HepG2 (cell line): Measurements from ENCODE around the gene ADH5. TPM values are rescaled to one million over a fixed set of nuclear protein-coding genes. Genes with fewer than 3 reads are reported as not detected.

Experiments used
- ATAC-seq: fragments of 200-7000 bp; cut with Tn5 transposase; 3 replicates; pipeline ENCODE4 v1.9.1; 2020; ENCODE audit warnings: mild to moderate bottlenecking, moderate library complexity
- BruUV-seq: library from RNA; stranded (reverse); fragments of 400-500 nt; replicated peaks from 2 replicates; lab custom pipeline; 2021; lab: Mats Ljungman, UMichigan
- CTCF ChIA-PET: fragments of 300-600 bp; formaldehyde crosslinking; extraction: SDS; loops from one replicate; lab custom pipeline; 2021; ENCODE audit warnings: low total read pairs, inconsistent platforms, low intra/inter-chr PET ratio; lab: Yijun Ruan, JAX
- POLR2A ChIA-PET: fragments of 350-600 bp; sonication (Branson Sonifier 250); formaldehyde crosslinking; loops from one replicate; lab custom pipeline; 2020; ENCODE audit warnings: antibody characterized with exemption, inconsistent platforms; lab: Yijun Ruan, JAX
- DNase-seq: peaks from one replicate; pipeline ENCODE4 v3.0.0-alpha.2; 2015; ENCODE audit warnings: low spot score
- FAIRE-seq: peaks from 3 replicates; lab custom pipeline; 2011; peaks lifted over from hg19 to GRCh38; lab: Jason Lieb, UNC
- H2AFZ ChIP-seq: one replicate; pipeline ENCODE4 v1.6.1; 2011; ENCODE audit warnings: low read length, inconsistent platforms
- H3K27ac ChIP-seq: fragments of 300-600 bp; 3 replicates; pipeline ENCODE4 v1.8.0; 2011; ENCODE audit warnings: mixed run types, mild to moderate bottlenecking, mixed read lengths, low read length, inconsistent platforms; ENCODE audit not compliant: insufficient read depth; ENCODE audit errors: extremely low read length
- H3K27me3 ChIP-seq, 2 experiments: fragments of 200-600 bp in 1 of 2; 2 replicates in 1 of 2; 3 replicates in 1 of 2; pipeline versions ENCODE4 v1.6.0 to v1.8.0; 2011; ENCODE audit warnings: low read length in 2 of 2, mild to moderate bottlenecking in 2 of 2, moderate library complexity in 2 of 2, inconsistent platforms in 1 of 2; ENCODE audit not compliant: insufficient read depth in 2 of 2, control insufficient read depth in 1 of 2
- H3K36me3 ChIP-seq, 2 experiments: fragments of 200-600 bp in 1 of 2; replicated peaks in 1 of 2; 2 replicates in 1 of 2; 3 replicates in 1 of 2; pipeline versions ENCODE4 v1.5.1 to v1.8.0; 2011; ENCODE audit warnings: low read length in 2 of 2, inconsistent platforms in 1 of 2; ENCODE audit not compliant: insufficient read depth in 2 of 2, control insufficient read depth in 1 of 2
- H3K4me1 ChIP-seq: 2 replicates; pipeline ENCODE4 v1.5.1; 2012; ENCODE audit warnings: low read length, inconsistent platforms; ENCODE audit not compliant: insufficient read depth
- H3K4me2 ChIP-seq: 2 replicates; pipeline ENCODE4 v1.6.0; 2011; ENCODE audit warnings: low read depth, low read length, inconsistent platforms
- H3K4me3 ChIP-seq, 3 experiments: fragments of 200-600 bp in 1 of 3; sonication (generic), shearing (Covaris generic) in 1 of 3; replicated peaks in 1 of 3; 2 replicates each; pipeline ENCODE4 v1.5.1; 2011 to 2016; ENCODE audit warnings: low read length in 3 of 3, inconsistent platforms in 2 of 3, low read depth in 2 of 3, mild to moderate bottlenecking in 2 of 3, control low read depth in 1 of 3, mixed read lengths in 1 of 3; ENCODE audit not compliant: insufficient read depth in 1 of 3
- H3K79me2 ChIP-seq: one replicate; pipeline ENCODE4 v1.6.1; 2011; ENCODE audit warnings: low read length, inconsistent platforms; ENCODE audit not compliant: insufficient read depth
- H3K9ac ChIP-seq: 2 replicates; pipeline ENCODE4 v1.6.0; 2011; ENCODE audit warnings: mild to moderate bottlenecking, low read depth, low read length, inconsistent platforms; ENCODE audit not compliant: insufficient read depth
- H3K9me3 ChIP-seq: 2 replicates; pipeline ENCODE4 v1.5.1; 2012; ENCODE audit warnings: mild to moderate bottlenecking, low read length
- H4K20me1 ChIP-seq: 2 replicates; pipeline ENCODE4 v1.6.0; 2011; ENCODE audit warnings: inconsistent platforms, mild to moderate bottlenecking, low read length, moderate library complexity; ENCODE audit not compliant: insufficient read depth
- KLF11 ChIP-seq: IDR thresholded peaks from 2 replicates; pipeline ENCODE4 v1.6.1; 2016; ENCODE audit warnings: missing compliant biosample characterization
- MLXIP ChIP-seq: sonication (generic); formaldehyde crosslinking; IDR thresholded peaks from 2 replicates; pipeline ENCODE4 v1.9.0; 2021; ENCODE audit warnings: missing genetic modification reagents, borderline replicate concordance
- WGBS: methylation state at CpG from one replicate; pipeline ENCODE4 v1.1.6; 2017; ENCODE audit warnings: low lambda C conversion rate; 5-methylcytosine and 5-hydroxymethylcytosine counted together
- in situ Hi-C: cut with HindIII; loops from 2 replicates; pipeline ENCODE4 v1.10.0; 2017; ENCODE audit warnings: low pct_unique_long_range_greater_than_20kb; ENCODE audit not compliant: extremely low pct_ligation_motif_present
- intact Hi-C: fragments of 100-400 bp; cut with micrococcal nuclease; formaldehyde crosslinking; loops from one replicate; pipeline ENCODE4 v1.10.0; 2022; ENCODE audit not compliant: unreplicated experiment
- polyA plus RNA-seq, 8 experiments: library from polyadenylated mRNA; depleted of rRNA in 3 of 8; stranded (reverse) in 7 of 8; unstranded in 1 of 8; fragments of >200 nt; fragmentation: Illumina TruSeq in 4 of 8; extraction: Trizol in 4 of 8; gene quantifications; 2 replicates each; pipeline versions ENCODE4 v1.2.1 to v1.2.3, GENCODE V29; 2011 to 2016; ENCODE audit warnings: low read depth in 4 of 8, missing spikeins in 1 of 8, mixed read lengths in 1 of 8; ENCODE audit not compliant: insufficient read depth in 1 of 8
- total RNA-seq, 5 experiments: library from RNA; depleted of rRNA; stranded (reverse); fragments of >200 nt; fragmentation: Illumina TruSeq; extraction: Trizol; gene quantifications; 2 replicates each; pipeline ENCODE4 v1.2.3, GENCODE V29; 2016; ENCODE audit warnings: low read depth in 1 of 5
- TF ChIP-seq, protein P1 (sequence below): sonication (generic); formaldehyde crosslinking; IDR thresholded peaks from 2 replicates; pipeline ENCODE4 v1.4.0; 2020; ENCODE audit warnings: missing genetic modification reagents

The ADH5 gene
- total and polyA plus RNA-seq, 2 of the 13 experiments (the other 11 are each of a cell fraction or from before 2014, with no cell fraction given) = 349 to 512 TPM

DNA sequence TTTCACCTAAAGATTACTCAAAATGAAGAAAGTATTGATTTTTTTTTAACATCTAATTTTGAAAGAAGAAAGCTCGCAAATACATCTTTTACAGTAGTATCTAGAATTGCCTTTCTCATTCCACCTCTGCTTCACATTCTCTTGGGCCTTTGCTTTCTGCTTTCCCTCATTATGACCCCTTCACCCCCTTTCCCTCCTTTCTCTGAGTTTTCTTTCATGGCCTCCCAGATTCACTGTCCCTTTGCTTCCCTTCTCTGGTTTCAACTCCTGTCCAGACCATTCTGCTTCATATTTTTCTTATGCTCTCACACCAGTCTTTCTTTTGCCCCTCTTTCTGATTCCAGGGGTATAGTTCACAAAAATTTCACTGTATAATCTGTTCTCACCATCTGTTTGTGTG, 29.0 kb downstream of the ADH5 start:
- FAIRE-seq (no peak), ATAC-seq (no peak), DNase-seq (no peak)
- H3K27me3 ChIP-seq = no peaks in the 10 kb centered on the region
- ChIA-PET POLR2A (no interaction called here), CTCF (no interaction called here)
- in situ Hi-C loops = no loop called here
- no peak overlapping the region for H3K27ac ChIP-seq
- no TSS peak for BruUV-seq
- no peaks in the 10 kb centered on the region for H3K9me3 ChIP-seq
- peaks cover 9 to 40% of the 10 kb centered on the region in 2 experiments for H3K36me3 ChIP-seq
- 97% methylated on average over 1 of the region's 1 CpG for WGBS
- no peak overlapping the region for H2AFZ ChIP-seq
- H3K79me2 ChIP-seq = no peaks in the 10 kb centered on the region
- TF ChIP-seq, protein P1, sequence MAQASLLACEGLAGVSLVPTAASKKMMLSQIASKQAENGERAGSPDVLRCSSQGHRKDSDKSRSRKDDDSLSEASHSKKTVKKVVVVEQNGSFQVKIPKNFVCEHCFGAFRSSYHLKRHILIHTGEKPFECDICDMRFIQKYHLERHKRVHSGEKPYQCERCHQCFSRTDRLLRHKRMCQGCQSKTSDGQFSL (CRISPR knock-in tag) = no peak
- peaks cover 2% of the 10 kb centered on the region; the same call in 1 of the 2 replicates for H4K20me1 ChIP-seq
- intact Hi-C loops = loop anchor here (5.0 kb wide), 1 partner anchor 122 kb away; no protein-coding TSS in a partner anchor
- H3K4me3 ChIP-seq = no peak overlapping the region
- no peak overlapping the region for H3K9ac ChIP-seq
- H3K4me1 ChIP-seq = peaks cover 26% of the 10 kb centered on the region
- no peak overlapping the region for H3K4me2 ChIP-seq

- no peak overlapping the region for H3K4me3 ChIP-seq
- H3K27me3 ChIP-seq = no peaks in the 10 kb centered on the region
- H4K20me1 ChIP-seq = peaks cover 2% of the 10 kb centered on the region; the same call in 1 of the 2 replicates
- FAIRE-seq (no peak), DNase-seq (no peak), ATAC-seq (no peak)
- no peak overlapping the region for H3K27ac ChIP-seq
- ChIA-PET POLR2A (no interaction called here), CTCF (no interaction called here)
- H3K9me3 ChIP-seq = no peaks in the 10 kb centered on the region
- H3K9ac ChIP-seq = no peak overlapping the region
- WGBS = 100% methylated on average over 1 of the region's 2 CpGs
- in situ Hi-C loops (no loop called here), intact Hi-C loops (loop anchor here (5.0 kb wide), 1 partner anchor 121 kb away; no protein-coding TSS in a partner anchor)
- H3K79me2 ChIP-seq = no peaks in the 10 kb centered on the region
- no peak overlapping the region for H3K4me2 ChIP-seq
- TF ChIP-seq MLXIP (CRISPR knock-in tag) (no peak), KLF11 (CRISPR knock-in tag) (no peak)
- no peak overlapping the region for H2AFZ ChIP-seq
- peaks cover 24% of the 10 kb centered on the region for H3K4me1 ChIP-seq
- BruUV-seq = no TSS peak
- peaks cover 9 to 42% of the 10 kb centered on the region in 2 experiments for H3K36me3 ChIP-seq
These were observed 30.4 kb downstream of the ADH5 start for GRCh38 chr4:99058228-99058627.
